Esophagus squamous epithelium (tissue), 5 donors: ENCODE data around the gene ATP10B. TPM values are rescaled to one million over a fixed set of nuclear protein-coding genes. Genes with fewer than 3 reads are reported as not detected.

Experiments
- DNase-seq: peaks from one replicate; lab custom pipeline; 2025; lab: John Stamatoyannopoulos, UW
- H3K27ac ChIP-seq, 4 donors: fragments of 200-600 bp; sonication (generic); one replicate each; pipeline ENCODE4 v1.5.1; 2016 to 2019; ENCODE audit warnings: mild to moderate bottlenecking in 1 of 4
- H3K27me3 ChIP-seq, 4 donors: fragments of 200-600 bp; sonication (generic); 1 replicate in 3 of 4; 2 replicates in 1 of 4; pipeline versions ENCODE4 v1.5.1 to v1.6.0; 2017 to 2021; ENCODE audit warnings: antibody characterized with exemption in 1 of 4
- H3K36me3 ChIP-seq, 3 donors: fragments of 200-600 bp; sonication (generic); one replicate each; pipeline ENCODE4 v1.5.1; 2016 to 2019
- H3K4me1 ChIP-seq, 3 donors: fragments of 200-600 bp; sonication (generic); one replicate each; pipeline ENCODE4 v1.5.1; 2017 to 2019
- H3K4me3 ChIP-seq, 4 donors: fragments of 200-600 bp; sonication (generic); 1 replicate in 3 of 4; 2 replicates in 1 of 4; pipeline ENCODE4 v1.5.1; 2016 to 2019; ENCODE audit warnings: mild to moderate bottlenecking in 2 of 4, moderate library complexity in 1 of 4
- H3K9me3 ChIP-seq, 3 donors: fragments of 200-600 bp; sonication (generic); one replicate each; pipeline ENCODE4 v1.5.1; 2016 to 2019
- POLR2A ChIP-seq, 4 donors: fragments of 450-650 bp; IDR thresholded peaks; one replicate each; pipeline ENCODE4 v1.6.1; 2017; ENCODE audit warnings: antibody characterized with exemption in 4 of 4, mild to moderate bottlenecking in 4 of 4, moderate library complexity in 3 of 4
- WGBS, 2 donors: methylation state at CpG; one replicate each; pipeline ENCODE4 v1.1.5; 2018; 5-methylcytosine and 5-hydroxymethylcytosine counted together
- intact Hi-C: fragments of 100-400 bp; cut with DNase I; formaldehyde crosslinking; loops from one replicate; pipeline ENCODE4 v1.15.0; 2022
- total RNA-seq, 4 donors: library from RNA; depleted of rRNA; stranded (reverse); fragments of >200 nt; gene quantifications; one replicate each; pipeline ENCODE4 v1.1.0, GENCODE V29; 2016
- TF ChIP-seq, protein P1 (sequence below), 6 experiments: fragments of 450-650 bp in 4 of 6; fragments of 200-600 bp in 2 of 6; sonication (generic) in 2 of 6; IDR thresholded peaks; one replicate each; pipeline ENCODE4 v1.5.1; 2016 to 2019; ENCODE audit warnings: antibody characterized with exemption in 6 of 6, mild to moderate bottlenecking in 4 of 6, moderate library complexity in 4 of 6
- donor health status: DM: yes; HTN: yes; CAD: no.

ATP10B gene
- total RNA-seq, 4 donors from 2014 or later, result 6.1 to 26.6 (median 14.4) TPM

DNA sequence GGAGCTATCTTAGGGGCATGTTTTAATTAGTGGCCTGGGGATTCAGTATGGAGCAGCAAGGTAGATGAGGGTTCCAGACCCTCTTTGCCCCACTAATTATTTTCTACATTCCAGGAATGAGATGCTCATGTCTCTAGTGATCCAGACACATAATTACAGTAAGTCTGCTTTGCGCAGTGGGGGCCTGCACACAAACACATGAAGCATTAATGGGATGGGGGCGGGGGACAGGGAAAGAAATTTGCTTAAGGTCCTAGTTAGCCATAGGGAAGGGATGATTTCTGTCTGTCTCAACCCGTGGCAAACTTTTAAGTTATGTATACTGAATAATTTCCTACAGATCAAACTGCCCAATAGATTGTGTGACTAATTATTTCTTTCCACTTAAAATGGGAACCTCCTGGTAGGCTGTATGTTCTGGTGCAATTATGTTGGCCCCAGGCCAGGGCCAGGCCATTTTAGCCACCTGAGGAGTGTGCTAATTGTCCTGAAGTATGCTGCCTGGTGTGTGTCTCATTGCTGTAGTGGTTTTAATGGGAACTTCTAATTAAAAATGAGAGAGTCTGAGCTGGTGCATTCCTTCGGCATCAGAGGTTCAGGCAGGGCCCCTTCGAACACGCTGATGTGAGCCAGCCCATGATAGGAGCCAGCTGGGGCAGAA, 295.9 kb downstream of the ATP10B start:
- intact Hi-C loops, result no loop called here
- TF ChIP-seq POLR2A (IDR thresholded peaks at IDR 0.05), result no peak
- TF ChIP-seq, protein P1, sequence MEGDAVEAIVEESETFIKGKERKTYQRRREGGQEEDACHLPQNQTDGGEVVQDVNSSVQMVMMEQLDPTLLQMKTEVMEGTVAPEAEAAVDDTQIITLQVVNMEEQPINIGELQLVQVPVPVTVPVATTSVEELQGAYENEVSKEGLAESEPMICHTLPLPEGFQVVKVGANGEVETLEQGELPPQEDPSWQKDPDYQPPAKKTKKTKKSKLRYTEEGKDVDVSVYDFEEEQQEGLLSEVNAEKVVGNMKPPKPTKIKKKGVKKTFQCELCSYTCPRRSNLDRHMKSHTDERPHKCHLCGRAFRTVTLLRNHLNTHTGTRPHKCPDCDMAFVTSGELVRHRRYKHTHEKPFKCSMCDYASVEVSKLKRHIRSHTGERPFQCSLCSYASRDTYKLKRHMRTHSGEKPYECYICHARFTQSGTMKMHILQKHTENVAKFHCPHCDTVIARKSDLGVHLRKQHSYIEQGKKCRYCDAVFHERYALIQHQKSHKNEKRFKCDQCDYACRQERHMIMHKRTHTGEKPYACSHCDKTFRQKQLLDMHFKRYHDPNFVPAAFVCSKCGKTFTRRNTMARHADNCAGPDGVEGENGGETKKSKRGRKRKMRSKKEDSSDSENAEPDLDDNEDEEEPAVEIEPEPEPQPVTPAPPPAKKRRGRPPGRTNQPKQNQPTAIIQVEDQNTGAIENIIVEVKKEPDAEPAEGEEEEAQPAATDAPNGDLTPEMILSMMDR (IDR thresholded peaks at IDR 0.05), result no peak
- H3K9me3 ChIP-seq, result no peaks in the 10 kb centered on the region
- H3K27ac ChIP-seq, result no peak overlapping the region
- H3K4me1 ChIP-seq, result no peaks in the 10 kb centered on the region
- 72 to 80% methylated on average over 5 to 6 of the region's 6 CpGs for WGBS, 2 donors
- H3K36me3 ChIP-seq, result no peaks in the 10 kb centered on the region
- H3K27me3 ChIP-seq, result no peaks in the 10 kb centered on the region
- H3K4me3 ChIP-seq, result no peak overlapping the region
- no peak for DNase-seq

DNA sequence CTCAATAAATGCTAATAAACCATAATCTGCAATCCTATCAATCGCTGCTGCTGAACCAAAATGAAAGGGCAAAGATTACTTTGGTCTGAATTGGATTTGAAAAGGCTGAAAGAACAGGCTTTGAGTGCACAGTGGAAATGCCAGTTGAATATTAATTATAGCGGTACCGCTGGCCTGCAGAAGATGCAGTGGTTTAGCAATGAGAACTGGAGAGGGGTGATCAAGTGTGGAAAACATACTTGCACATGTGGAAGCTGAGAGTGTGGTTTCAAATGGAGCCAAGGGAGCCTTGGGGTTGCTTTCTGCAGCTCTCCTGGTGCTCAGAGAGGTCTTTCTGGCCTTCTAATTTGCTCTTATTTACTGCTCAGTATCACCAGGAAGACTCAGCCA, 296.4 kb downstream of the ATP10B start:
- H3K27ac ChIP-seq, result no peak overlapping the region
- no peaks in the 10 kb centered on the region for H3K27me3 ChIP-seq
- H3K4me1 ChIP-seq, result no peaks in the 10 kb centered on the region
- H3K4me3 ChIP-seq, result no peak overlapping the region
- WGBS, 2 donors, result 93% methylated on average over 3 of the region's 3 CpGs
- H3K36me3 ChIP-seq, result no peaks in the 10 kb centered on the region
- TF ChIP-seq, protein P1 (IDR thresholded peaks at IDR 0.05), result no peak
- TF ChIP-seq POLR2A (IDR thresholded peaks at IDR 0.05), result no peak
- DNase-seq, result no peak
- intact Hi-C loops, result no loop called here
- no peaks in the 10 kb centered on the region for H3K9me3 ChIP-seq

DNA sequence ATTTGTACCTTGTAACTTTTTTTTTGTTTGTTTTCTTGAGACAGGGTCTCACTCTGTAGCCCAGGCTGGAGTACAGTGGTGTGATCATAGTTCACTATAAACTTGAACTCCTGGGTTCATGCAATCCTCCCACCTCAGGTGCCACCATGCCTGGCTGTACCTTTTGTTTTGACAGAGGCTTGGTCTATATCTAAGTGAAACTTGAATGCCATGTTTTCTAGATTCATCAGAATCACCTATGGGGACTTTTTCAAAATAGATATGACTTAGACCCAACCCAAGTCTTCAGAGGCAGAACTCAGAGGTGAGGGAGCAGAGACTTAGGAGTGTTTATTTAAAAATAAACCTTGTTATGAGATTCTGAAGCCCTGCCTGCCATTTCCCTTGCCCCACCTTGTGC, 301.9 kb downstream of the ATP10B start:
- no peak for DNase-seq
- no peaks in the 10 kb centered on the region for H3K36me3 ChIP-seq
- intact Hi-C loops, result no loop called here
- TF ChIP-seq, protein P1 (IDR thresholded peaks at IDR 0.05), result no peak
- TF ChIP-seq POLR2A (IDR thresholded peaks at IDR 0.05), result no peak
- no peaks in the 10 kb centered on the region for H3K4me1 ChIP-seq
- H3K27me3 ChIP-seq, result no peaks in the 10 kb centered on the region
- no peak overlapping the region for H3K27ac ChIP-seq
- peaks cover 0 to 6% (median 0%) of the 10 kb centered on the region in 3 donors for H3K9me3 ChIP-seq
- no peak overlapping the region for H3K4me3 ChIP-seq

DNA sequence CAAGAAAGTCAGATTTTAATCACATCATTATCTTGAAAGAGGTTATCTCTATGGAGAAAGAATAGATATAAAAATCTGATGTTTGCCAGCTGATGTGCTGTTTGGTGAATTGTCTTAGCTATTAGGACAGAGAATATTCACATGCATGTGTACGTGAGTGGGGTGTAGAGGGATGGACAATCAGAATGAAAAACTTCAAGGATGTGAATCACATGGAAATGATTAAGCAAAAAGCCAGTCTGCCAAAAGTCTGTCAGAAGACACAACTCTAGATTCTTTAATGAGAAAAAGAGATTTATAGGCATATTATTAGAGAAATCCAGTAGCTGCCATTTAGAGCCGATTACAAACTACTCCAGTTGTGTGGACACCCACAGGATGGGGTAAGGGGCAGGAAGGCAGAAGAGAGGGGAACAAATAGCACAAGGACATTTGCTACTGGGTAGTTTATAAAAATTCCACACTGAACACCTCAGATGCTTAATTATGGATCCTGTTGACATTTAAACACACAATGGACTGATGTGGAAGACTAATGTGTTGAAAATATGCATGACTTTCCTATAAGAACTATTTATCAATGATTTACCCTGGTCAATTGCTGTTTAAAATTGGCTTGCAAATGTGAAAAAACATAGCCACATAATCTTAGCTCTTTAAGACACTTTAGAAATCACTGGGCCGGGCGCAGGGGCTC, 302.9 kb downstream of the ATP10B start:
- 63 to 71% methylated on average over 4 of the region's 4 CpGs for WGBS, 2 donors
- TF ChIP-seq, protein P1 (IDR thresholded peaks at IDR 0.05), result no peak
- TF ChIP-seq POLR2A (IDR thresholded peaks at IDR 0.05), result no peak
- Histone ChIP-seq H3K27ac (no peak overlapping the region), H3K27me3 (no peaks in the 10 kb centered on the region), H3K9me3 (peaks cover 0 to 6% (median 0%) of the 10 kb centered on the region in 3 donors), H3K36me3 (no peaks in the 10 kb centered on the region), H3K4me1 (no peaks in the 10 kb centered on the region), H3K4me3 (no peak overlapping the region)
- intact Hi-C loops, result no loop called here
- no peak for DNase-seq

DNA sequence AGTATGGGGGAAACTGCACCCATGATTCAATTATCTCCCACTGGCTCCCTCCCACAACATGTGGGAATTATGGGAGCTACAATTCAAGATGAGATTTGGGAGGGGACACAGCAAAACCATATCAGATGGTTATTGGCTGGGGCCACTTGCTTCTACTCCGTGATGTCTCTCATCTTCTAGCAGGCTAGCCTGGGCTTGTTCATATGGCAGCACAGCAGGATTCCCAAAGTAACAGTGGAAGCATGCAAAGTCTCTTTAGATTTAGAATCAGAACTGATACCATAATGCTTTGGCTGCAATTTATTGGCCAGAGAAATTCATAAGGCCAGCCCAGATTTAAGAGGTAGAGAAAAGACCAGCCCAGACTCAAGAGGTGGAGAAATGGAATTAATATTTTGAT, 304.1 kb downstream of the ATP10B start:
- WGBS, 2 donors, result 44 to 63% methylated on average over 1 of the region's 1 CpG
- no peak overlapping the region for H3K4me3 ChIP-seq

More for the DNA sequence above, 304.1 kb downstream of the ATP10B start:
- Histone ChIP-seq H3K36me3 (no peaks in the 10 kb centered on the region), H3K9me3 (peaks cover 0 to 6% (median 0%) of the 10 kb centered on the region in 3 donors), H3K27ac (no peak overlapping the region), H3K27me3 (no peaks in the 10 kb centered on the region), H3K4me1 (no peaks in the 10 kb centered on the region)
- DNase-seq, result no peak
- TF ChIP-seq, protein P1 (IDR thresholded peaks at IDR 0.05), result no peak
- TF ChIP-seq POLR2A (IDR thresholded peaks at IDR 0.05), result no peak
- intact Hi-C loops, result no loop called here
